Liver (tissue), 9 donors: ENCODE data around the gene GPR15LG. TPM values are rescaled to one million over a fixed set of nuclear protein-coding genes. Genes with fewer than 3 reads are reported as not detected.

Experiments used
- DNase-seq: peaks from one replicate; pipeline ENCODE4 v3.0.0-alpha.2; 2017; ENCODE audit warnings: low spot score
- H3K27ac ChIP-seq, 2 donors: one replicate each; pipeline ENCODE4 v1.7.0; 2013; ENCODE audit warnings: inconsistent platforms in 2 of 2, low read length in 2 of 2, control low read depth in 1 of 2, low read depth in 1 of 2, mild to moderate bottlenecking in 1 of 2
- H3K27me3 ChIP-seq, 4 donors: one replicate each; pipeline versions ENCODE4 v1.6.1 to v1.7.0; 2013; ENCODE audit warnings: low read length in 3 of 4, inconsistent platforms in 1 of 4, mild to moderate bottlenecking in 1 of 4, moderate library complexity in 1 of 4; ENCODE audit not compliant: control insufficient read depth in 4 of 4, insufficient read depth in 4 of 4
- H3K36me3 ChIP-seq, 4 donors: one replicate each; pipeline versions ENCODE4 v1.6.1 to v1.7.0; 2013; ENCODE audit warnings: low read length in 3 of 4, mild to moderate bottlenecking in 3 of 4, low read depth in 1 of 4, moderate library complexity in 1 of 4; ENCODE audit not compliant: control insufficient read depth in 4 of 4, insufficient read depth in 3 of 4
- H3K4me1 ChIP-seq, 4 donors: one replicate each; pipeline versions ENCODE4 v1.6.1 to v1.7.0; 2013; ENCODE audit warnings: low read length in 3 of 4, mild to moderate bottlenecking in 3 of 4, moderate library complexity in 1 of 4; ENCODE audit not compliant: control insufficient read depth in 4 of 4, insufficient read depth in 4 of 4
- H3K4me3 ChIP-seq, 3 donors: one replicate each; pipeline versions ENCODE4 v1.6.1 to v1.7.0; 2013; ENCODE audit warnings: low read length in 3 of 3, control low read depth in 1 of 3, low read depth in 1 of 3, mild to moderate bottlenecking in 1 of 3
- H3K9ac ChIP-seq, 2 donors: one replicate each; pipeline ENCODE4 v1.7.0; 2013; ENCODE audit warnings: low read length in 2 of 2, mild to moderate bottlenecking in 2 of 2, moderate library complexity in 2 of 2, control low read depth in 1 of 2, low read depth in 1 of 2
- H3K9me3 ChIP-seq, 4 donors: one replicate each; pipeline versions ENCODE4 v1.6.1 to v1.7.0; 2013; ENCODE audit warnings: low read length in 3 of 4; ENCODE audit not compliant: control insufficient read depth in 4 of 4
- EGR1 ChIP-seq, 2 donors: IDR thresholded peaks; 2 replicates each; pipeline ENCODE4 v1.6.1; 2016 to 2018; ENCODE audit warnings: antibody characterized with exemption in 2 of 2, low read depth in 2 of 2
- FOXA2 ChIP-seq: IDR thresholded peaks from 2 replicates; pipeline ENCODE4 v1.6.1; 2016; ENCODE audit warnings: antibody characterized with exemption
- HNF4A ChIP-seq, 2 donors: conservative IDR thresholded peaks; 2 replicates each; pipeline ENCODE4 v1.6.1; 2016; ENCODE audit warnings: antibody characterized with exemption in 2 of 2, mild to moderate bottlenecking in 2 of 2
- HNF4G ChIP-seq: IDR thresholded peaks from 2 replicates; pipeline ENCODE4 v1.6.1; 2016; ENCODE audit warnings: antibody characterized with exemption
- JUND ChIP-seq, 2 donors: IDR thresholded peaks; 2 replicates each; pipeline ENCODE4 v1.6.1; 2016; ENCODE audit warnings: antibody characterized with exemption in 2 of 2
- NR2F2 ChIP-seq: IDR thresholded peaks from 2 replicates; pipeline ENCODE4 v1.6.1; 2016; ENCODE audit warnings: antibody characterized with exemption
- RAD21 ChIP-seq, 2 donors: IDR thresholded peaks; 2 replicates each; pipeline ENCODE4 v1.6.1; 2016; ENCODE audit warnings: antibody characterized with exemption in 2 of 2, mild to moderate bottlenecking in 2 of 2
- SP1 ChIP-seq: IDR thresholded peaks from 2 replicates; pipeline ENCODE4 v1.6.1; 2018; ENCODE audit warnings: antibody characterized with exemption, mild to moderate bottlenecking
- TAF1 ChIP-seq: conservative IDR thresholded peaks from 2 replicates; pipeline ENCODE4 v1.6.1; 2016; ENCODE audit warnings: antibody characterized with exemption, mild to moderate bottlenecking
- YY1 ChIP-seq: IDR thresholded peaks from 2 replicates; pipeline ENCODE4 v1.6.1; 2016; ENCODE audit warnings: antibody characterized with exemption, mild to moderate bottlenecking
- WGBS: extraction: QIAGEN DNeasy Blood & Tissue Kit; methylation state at CpG from one replicate; pipeline ENCODE4 v1.1.7; 2013; 5-methylcytosine and 5-hydroxymethylcytosine counted together
- polyA plus RNA-seq, 2 donors: library from polyadenylated mRNA; stranded (reverse) in 1 of 2; unstranded in 1 of 2; fragments of 200-250 nt in 1 of 2; fragments of >200 nt in 1 of 2; fragmentation: Nextera tagmentation in 1 of 2; extraction: Ambion mirVana in 1 of 2; gene quantifications; one replicate each; pipeline versions ENCODE4 v1.2.1 to v1.2.3, GENCODE V29; 2013 to 2015
- total RNA-seq, 2 donors: library from RNA; depleted of rRNA; stranded (reverse); fragments of >200 nt; gene quantifications; one replicate each; pipeline ENCODE4 v1.2.3, GENCODE V29; 2014
- TF ChIP-seq, protein P1 (sequence below): fragments of 150-350 bp; IDR thresholded peaks from 2 replicates; pipeline ENCODE4 v1.5.1; 2017; ENCODE audit warnings: improper control_type of control experiment, low read depth, low read length; ENCODE audit not compliant: missing input control
- TF ChIP-seq, protein P2 (sequence below): IDR thresholded peaks from 2 replicates; pipeline ENCODE4 v1.6.1; 2016; ENCODE audit warnings: antibody characterized with exemption
- TF ChIP-seq, protein P3 (sequence below): IDR thresholded peaks from 2 replicates; pipeline ENCODE4 v1.6.1; 2016; ENCODE audit warnings: antibody characterized with exemption
- TF ChIP-seq, protein P4 (sequence below): IDR thresholded peaks from 2 replicates; pipeline ENCODE4 v1.6.1; 2016; ENCODE audit warnings: antibody characterized with exemption, mild to moderate bottlenecking
- donor health status: healthy.
- donor health status: healthy.
- donor health status: healthy.
- donor health status: healthy.
- donor health status: healthy.

The GPR15LG gene
- total and polyA plus RNA-seq, 4 donors, result not detected

- Histone ChIP-seq H3K27me3 (peaks cover 0 to 2% (median 0%) of the 10 kb centered on the region in 4 donors), H3K27ac (no peak overlapping the region), H3K4me1 (no peaks in the 10 kb centered on the region), H3K9ac (no peak overlapping the region), H3K36me3 (no peaks in the 10 kb centered on the region), H3K9me3 (no peaks in the 10 kb centered on the region), H3K4me3 (no peak overlapping the region)
- WGBS, result 54% methylated on average over 6 of the region's 6 CpGs
- no peak for DNase-seq
- no peak for TF ChIP-seq RAD21 (IDR thresholded peaks at IDR 0.05)
- no peak for TF ChIP-seq HNF4G
- TF ChIP-seq YY1, result no peak
- TF ChIP-seq, protein P1, sequence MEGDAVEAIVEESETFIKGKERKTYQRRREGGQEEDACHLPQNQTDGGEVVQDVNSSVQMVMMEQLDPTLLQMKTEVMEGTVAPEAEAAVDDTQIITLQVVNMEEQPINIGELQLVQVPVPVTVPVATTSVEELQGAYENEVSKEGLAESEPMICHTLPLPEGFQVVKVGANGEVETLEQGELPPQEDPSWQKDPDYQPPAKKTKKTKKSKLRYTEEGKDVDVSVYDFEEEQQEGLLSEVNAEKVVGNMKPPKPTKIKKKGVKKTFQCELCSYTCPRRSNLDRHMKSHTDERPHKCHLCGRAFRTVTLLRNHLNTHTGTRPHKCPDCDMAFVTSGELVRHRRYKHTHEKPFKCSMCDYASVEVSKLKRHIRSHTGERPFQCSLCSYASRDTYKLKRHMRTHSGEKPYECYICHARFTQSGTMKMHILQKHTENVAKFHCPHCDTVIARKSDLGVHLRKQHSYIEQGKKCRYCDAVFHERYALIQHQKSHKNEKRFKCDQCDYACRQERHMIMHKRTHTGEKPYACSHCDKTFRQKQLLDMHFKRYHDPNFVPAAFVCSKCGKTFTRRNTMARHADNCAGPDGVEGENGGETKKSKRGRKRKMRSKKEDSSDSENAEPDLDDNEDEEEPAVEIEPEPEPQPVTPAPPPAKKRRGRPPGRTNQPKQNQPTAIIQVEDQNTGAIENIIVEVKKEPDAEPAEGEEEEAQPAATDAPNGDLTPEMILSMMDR, result no peak
- TF ChIP-seq, protein P2, sequence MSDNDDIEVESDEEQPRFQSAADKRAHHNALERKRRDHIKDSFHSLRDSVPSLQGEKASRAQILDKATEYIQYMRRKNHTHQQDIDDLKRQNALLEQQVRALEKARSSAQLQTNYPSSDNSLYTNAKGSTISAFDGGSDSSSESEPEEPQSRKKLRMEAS, result no peak
- no peak for TF ChIP-seq EGR1 (IDR thresholded peaks at IDR 0.05; ENCODE audit: low read depth in 2 of 2)
- no peak for TF ChIP-seq FOXA2
- TF ChIP-seq, protein P3, sequence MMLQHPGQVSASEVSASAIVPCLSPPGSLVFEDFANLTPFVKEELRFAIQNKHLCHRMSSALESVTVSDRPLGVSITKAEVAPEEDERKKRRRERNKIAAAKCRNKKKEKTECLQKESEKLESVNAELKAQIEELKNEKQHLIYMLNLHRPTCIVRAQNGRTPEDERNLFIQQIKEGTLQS, result no peak
- no peak for TF ChIP-seq HNF4A (conservative IDR thresholded peaks at IDR 0.05)
- TF ChIP-seq, protein P4, sequence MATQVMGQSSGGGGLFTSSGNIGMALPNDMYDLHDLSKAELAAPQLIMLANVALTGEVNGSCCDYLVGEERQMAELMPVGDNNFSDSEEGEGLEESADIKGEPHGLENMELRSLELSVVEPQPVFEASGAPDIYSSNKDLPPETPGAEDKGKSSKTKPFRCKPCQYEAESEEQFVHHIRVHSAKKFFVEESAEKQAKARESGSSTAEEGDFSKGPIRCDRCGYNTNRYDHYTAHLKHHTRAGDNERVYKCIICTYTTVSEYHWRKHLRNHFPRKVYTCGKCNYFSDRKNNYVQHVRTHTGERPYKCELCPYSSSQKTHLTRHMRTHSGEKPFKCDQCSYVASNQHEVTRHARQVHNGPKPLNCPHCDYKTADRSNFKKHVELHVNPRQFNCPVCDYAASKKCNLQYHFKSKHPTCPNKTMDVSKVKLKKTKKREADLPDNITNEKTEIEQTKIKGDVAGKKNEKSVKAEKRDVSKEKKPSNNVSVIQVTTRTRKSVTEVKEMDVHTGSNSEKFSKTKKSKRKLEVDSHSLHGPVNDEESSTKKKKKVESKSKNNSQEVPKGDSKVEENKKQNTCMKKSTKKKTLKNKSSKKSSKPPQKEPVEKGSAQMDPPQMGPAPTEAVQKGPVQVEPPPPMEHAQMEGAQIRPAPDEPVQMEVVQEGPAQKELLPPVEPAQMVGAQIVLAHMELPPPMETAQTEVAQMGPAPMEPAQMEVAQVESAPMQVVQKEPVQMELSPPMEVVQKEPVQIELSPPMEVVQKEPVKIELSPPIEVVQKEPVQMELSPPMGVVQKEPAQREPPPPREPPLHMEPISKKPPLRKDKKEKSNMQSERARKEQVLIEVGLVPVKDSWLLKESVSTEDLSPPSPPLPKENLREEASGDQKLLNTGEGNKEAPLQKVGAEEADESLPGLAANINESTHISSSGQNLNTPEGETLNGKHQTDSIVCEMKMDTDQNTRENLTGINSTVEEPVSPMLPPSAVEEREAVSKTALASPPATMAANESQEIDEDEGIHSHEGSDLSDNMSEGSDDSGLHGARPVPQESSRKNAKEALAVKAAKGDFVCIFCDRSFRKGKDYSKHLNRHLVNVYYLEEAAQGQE, result no peak
- no peak for TF ChIP-seq NR2F2
- no peak for TF ChIP-seq JUND (IDR thresholded peaks at IDR 0.05)
Observed at GRCh38 chr10:84201244-84201606, 27.6 kb downstream of the GPR15LG start.

DNA sequence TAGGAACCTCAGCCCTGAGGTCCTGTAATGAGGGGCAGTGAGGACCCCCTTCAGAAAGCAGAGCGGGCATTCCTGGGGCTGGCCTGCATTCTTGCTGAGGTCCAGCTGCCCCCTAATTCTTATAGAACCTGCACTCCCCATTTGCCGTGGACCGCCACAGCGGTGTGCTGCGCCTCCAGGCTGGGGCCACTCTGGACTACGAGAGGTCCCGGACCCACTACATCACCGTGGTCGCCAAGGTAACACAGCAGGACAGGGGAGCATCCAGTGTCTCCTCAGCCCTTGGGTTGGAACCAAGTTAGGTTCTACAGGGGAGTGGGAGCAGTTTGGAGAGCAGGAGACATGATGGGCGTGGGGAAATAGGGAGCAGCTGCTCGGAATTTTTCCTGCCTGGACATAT is 28.1 kb downstream of the GPR15LG start:
- no peak for DNase-seq

More for the DNA sequence above, 28.1 kb downstream of the GPR15LG start:
- Histone ChIP-seq H3K4me3 (no peak overlapping the region), H3K9me3 (no peaks in the 10 kb centered on the region), H3K27me3 (peaks cover 0 to 3% (median 0%) of the 10 kb centered on the region in 4 donors), H3K36me3 (no peaks in the 10 kb centered on the region), H3K4me1 (no peaks in the 10 kb centered on the region), H3K27ac (no peak overlapping the region), H3K9ac (no peak overlapping the region)
- no peak for TF ChIP-seq HNF4G
- no peak for TF ChIP-seq JUND (IDR thresholded peaks at IDR 0.05)
- no peak for TF ChIP-seq SP1
- no peak for TF ChIP-seq TAF1
- TF ChIP-seq, protein P4, result no peak
- no peak for TF ChIP-seq FOXA2
- no peak for TF ChIP-seq NR2F2
- no peak for TF ChIP-seq EGR1 (IDR thresholded peaks at IDR 0.05; ENCODE audit: low read depth in 2 of 2)
- TF ChIP-seq RAD21 (IDR thresholded peaks at IDR 0.05), result no peak
- 91% methylated on average over 11 of the region's 11 CpGs for WGBS
